Spleen (tissue), 7 donors: ENCODE measurements around the gene ZNF581.

ENCODE experiments used
- CTCF ChIP-seq, 11 experiments: fragments of 200-600 bp in 7 of 11; fragments of 450-650 bp in 4 of 11; sonication (generic) in 4 of 11; IDR thresholded peaks in 8 of 11; conservative IDR thresholded peaks in 3 of 11; 1 replicate in 7 of 11; 2 replicates in 4 of 11; pipeline versions ENCODE4 v1.4.0 to v1.8.0; 2016 to 2021; ENCODE audit warnings: antibody characterized with exemption in 11 of 11, inconsistent platforms in 4 of 11, mild to moderate bottlenecking in 1 of 11
- POLR2A ChIP-seq, 3 donors: fragments of 450-650 bp; IDR thresholded peaks; one replicate each; pipeline ENCODE4 v1.5.1; 2017; ENCODE audit warnings: antibody characterized with exemption in 3 of 3, mild to moderate bottlenecking in 1 of 3
- POLR2AphosphoS5 ChIP-seq, 3 donors: sonication (generic); formaldehyde crosslinking; IDR thresholded peaks; one replicate each; pipeline ENCODE4 v1.5.1; 2017; ENCODE audit warnings: antibody characterized with exemption in 3 of 3
- donor health status: DM: no; HTN: no; CAD: no; lungs with moderate emphysema.
- donor health status: DM: no; HTN: no; CAD: no.
- donor health status: DM: no; HTN: no; CAD: no.

GRCh38 chr19:55654323-55654867 lies 10.9 kb downstream of the ZNF581 start:
- no peak for TF ChIP-seq CTCF (IDR thresholded peaks at IDR 0.05 in 8 of 11, conservative IDR thresholded peaks at IDR 0.05 in 3 of 11)
- TF ChIP-seq POLR2A (IDR thresholded peaks at IDR 0.05): no peak
- no peak for TF ChIP-seq POLR2AphosphoS5 (IDR thresholded peaks at IDR 0.05)
